ENCODE data around the gene CCDC88C. TPM values are rescaled to one million over a fixed set of nuclear protein-coding genes. Genes with fewer than 3 reads are reported as not detected.
A peak's percentile ranks its signal among the peaks of the same experiment; 100 is the strongest.

Gene CCDC88C
- total RNA-seq, 3 donors from 2014 or later: 50.3 to 60.2 (median 58.2) TPM

GRCh38 chr14:91323671-91324605 lies 93.7 kb downstream of the CCDC88C start:
- Mint-ChIP-seq H3K4me3 (peak overlapping the region; percentile 83), H3K27me3 (ENCODE audit: low read depth) (no peaks in the 10 kb centered on the region), H3K9me3 (no peaks in the 10 kb centered on the region), H3K36me3 (ENCODE audit: insufficient read depth) (peaks cover 33% of the 10 kb centered on the region), H3K4me1 (ENCODE audit: low read depth) (peaks cover 79% of the 10 kb centered on the region)
- DNase-seq: peak; percentile 95
- ATAC-seq: peak; percentile 85 to 87

GRCh38 chr14:91323031-91323430 lies 94.6 kb downstream of the CCDC88C start:
- Mint-ChIP-seq H3K36me3 (ENCODE audit: insufficient read depth) (peaks cover 37% of the 10 kb centered on the region), H3K4me3 (peak overlapping the region; percentile 83), H3K27me3 (ENCODE audit: low read depth) (no peaks in the 10 kb centered on the region), H3K9me3 (no peaks in the 10 kb centered on the region), H3K4me1 (ENCODE audit: low read depth) (peaks cover 78% of the 10 kb centered on the region)
- DNase-seq: no peak
- ATAC-seq: no peak

- Mint-ChIP-seq H3K4me3 (no peak overlapping the region), H3K27me3 (ENCODE audit: low read depth) (no peaks in the 10 kb centered on the region), H3K4me1 (ENCODE audit: low read depth) (peaks cover 78% of the 10 kb centered on the region), H3K36me3 (ENCODE audit: insufficient read depth) (peaks cover 41% of the 10 kb centered on the region), H3K9me3 (no peaks in the 10 kb centered on the region)
- DNase-seq (no peak), ATAC-seq (no peak)
These were observed 95.0 kb downstream of the CCDC88C start for GRCh38 chr14:91322623-91323022.

GRCh38 chr14:91321131-91321530 lies 96.5 kb downstream of the CCDC88C start:
- Mint-ChIP-seq H3K9me3 (no peaks in the 10 kb centered on the region), H3K4me1 (ENCODE audit: low read depth) (peaks cover 80% of the 10 kb centered on the region), H3K27me3 (ENCODE audit: low read depth) (no peaks in the 10 kb centered on the region), H3K36me3 (ENCODE audit: insufficient read depth) (peaks cover 45% of the 10 kb centered on the region), H3K4me3 (no peak overlapping the region)
- DNase-seq: no peak
- no peak for ATAC-seq

- peaks cover 80% of the 10 kb centered on the region for H3K4me1 Mint-ChIP-seq (ENCODE audit: low read depth)
- H3K27me3 Mint-ChIP-seq (ENCODE audit: low read depth): no peaks in the 10 kb centered on the region
- DNase-seq: no peak
- ATAC-seq: no peak
- no peak overlapping the region for H3K4me3 Mint-ChIP-seq
- no peaks in the 10 kb centered on the region for H3K9me3 Mint-ChIP-seq
- peaks cover 47% of the 10 kb centered on the region for H3K36me3 Mint-ChIP-seq (ENCODE audit: insufficient read depth)
These were observed 97.4 kb downstream of the CCDC88C start for GRCh38 chr14:91320266-91320665.

- Mint-ChIP-seq H3K4me1 (ENCODE audit: low read depth) (peaks cover 76% of the 10 kb centered on the region), H3K36me3 (ENCODE audit: insufficient read depth) (peaks cover 46% of the 10 kb centered on the region), H3K4me3 (no peak overlapping the region), H3K9me3 (no peaks in the 10 kb centered on the region), H3K27me3 (ENCODE audit: low read depth) (no peaks in the 10 kb centered on the region)
- ATAC-seq: no peak
- no peak for DNase-seq
These were observed 98.7 kb downstream of the CCDC88C start for GRCh38 chr14:91318911-91319310.

- Mint-ChIP-seq H3K9me3 (no peaks in the 10 kb centered on the region), H3K4me1 (ENCODE audit: low read depth) (peaks cover 76% of the 10 kb centered on the region), H3K4me3 (peak overlapping the region; percentile 69), H3K36me3 (ENCODE audit: insufficient read depth) (peaks cover 58% of the 10 kb centered on the region), H3K27me3 (ENCODE audit: low read depth) (no peaks in the 10 kb centered on the region)
- ATAC-seq (peak; percentile 60 to 64), DNase-seq (peak; percentile 63)
These were observed 100.0 kb downstream of the CCDC88C start for GRCh38 chr14:91317381-91318308.

GRCh38 chr14:91316761-91317160 lies 100.9 kb downstream of the CCDC88C start:
- ATAC-seq (no peak), DNase-seq (no peak)
- H3K9me3 Mint-ChIP-seq: no peaks in the 10 kb centered on the region
- H3K4me3 Mint-ChIP-seq: peak overlapping the region; percentile 69
- peaks cover 56% of the 10 kb centered on the region for H3K36me3 Mint-ChIP-seq (ENCODE audit: insufficient read depth)
- peaks cover 71% of the 10 kb centered on the region for H3K4me1 Mint-ChIP-seq (ENCODE audit: low read depth)
- no peaks in the 10 kb centered on the region for H3K27me3 Mint-ChIP-seq (ENCODE audit: low read depth)

- ATAC-seq (peak; percentile 76 to 79), DNase-seq (peak; percentile 69)
- peaks cover 77% of the 10 kb centered on the region for H3K4me1 Mint-ChIP-seq (ENCODE audit: low read depth)
- H3K36me3 Mint-ChIP-seq (ENCODE audit: insufficient read depth): peaks cover 59% of the 10 kb centered on the region
- H3K27me3 Mint-ChIP-seq (ENCODE audit: low read depth): no peaks in the 10 kb centered on the region
- H3K9me3 Mint-ChIP-seq: no peaks in the 10 kb centered on the region
- H3K4me3 Mint-ChIP-seq: peak overlapping the region; percentile 53
These were observed 101.8 kb downstream of the CCDC88C start for GRCh38 chr14:91315844-91316267.

- Mint-ChIP-seq H3K4me3 (no peak overlapping the region), H3K36me3 (ENCODE audit: insufficient read depth) (peaks cover 57% of the 10 kb centered on the region), H3K4me1 (ENCODE audit: low read depth) (peaks cover 77% of the 10 kb centered on the region), H3K27me3 (ENCODE audit: low read depth) (no peaks in the 10 kb centered on the region), H3K9me3 (no peaks in the 10 kb centered on the region)
- ATAC-seq (no peak), DNase-seq (no peak)
These were observed 103.8 kb downstream of the CCDC88C start for GRCh38 chr14:91313852-91314251.

- H3K27me3 Mint-ChIP-seq (ENCODE audit: low read depth): no peaks in the 10 kb centered on the region
- H3K9me3 Mint-ChIP-seq: no peaks in the 10 kb centered on the region
- no peak overlapping the region for H3K4me3 Mint-ChIP-seq
- H3K36me3 Mint-ChIP-seq (ENCODE audit: insufficient read depth): peaks cover 58% of the 10 kb centered on the region
- peaks cover 74% of the 10 kb centered on the region for H3K4me1 Mint-ChIP-seq (ENCODE audit: low read depth)
- ATAC-seq: no peak
- no peak for DNase-seq
These were observed 104.3 kb downstream of the CCDC88C start for GRCh38 chr14:91313154-91313850.

- ATAC-seq: peak; percentile 14 to 21
- H3K36me3 Mint-ChIP-seq (ENCODE audit: insufficient read depth): peaks cover 56% of the 10 kb centered on the region
- no peaks in the 10 kb centered on the region for H3K27me3 Mint-ChIP-seq (ENCODE audit: low read depth)
- H3K4me3 Mint-ChIP-seq: peak overlapping the region; percentile 65
- H3K9me3 Mint-ChIP-seq: no peaks in the 10 kb centered on the region
- DNase-seq: peak; percentile 38
- H3K4me1 Mint-ChIP-seq (ENCODE audit: low read depth): peaks cover 57% of the 10 kb centered on the region
These were observed 106.3 kb downstream of the CCDC88C start for GRCh38 chr14:91311284-91311662.

GRCh38 chr14:91310606-91311283 lies 106.9 kb downstream of the CCDC88C start:
- H3K9me3 Mint-ChIP-seq: no peaks in the 10 kb centered on the region
- peaks cover 57% of the 10 kb centered on the region for H3K36me3 Mint-ChIP-seq (ENCODE audit: insufficient read depth)
- no peaks in the 10 kb centered on the region for H3K27me3 Mint-ChIP-seq (ENCODE audit: low read depth)
- peaks cover 52% of the 10 kb centered on the region for H3K4me1 Mint-ChIP-seq (ENCODE audit: low read depth)
- peak overlapping the region; percentile 65 for H3K4me3 Mint-ChIP-seq
- peak; percentile 52 to 60 for ATAC-seq
- no peak for DNase-seq
